SK-N-SH (cell line): ENCODE measurements around the gene MBTPS2.

Source experiments
- GABPA ChIP-seq: IDR thresholded peaks from 2 replicates; pipeline ENCODE4 v1.4.0; 2012; ENCODE audit warnings: low read depth, mild to moderate bottlenecking
- POLR2AphosphoS5 ChIP-seq: IDR thresholded peaks from 2 replicates; pipeline ENCODE4 v1.6.1; 2012; ENCODE audit warnings: low read depth, low read length
- YY1 ChIP-seq: IDR thresholded peaks from 2 replicates; pipeline ENCODE4 v1.4.0; 2012; ENCODE audit warnings: low read depth, mild to moderate bottlenecking
- TF ChIP-seq, protein P1 (sequence below): fragments of 200-600 bp; sonication (generic); IDR thresholded peaks from 2 replicates; pipeline ENCODE4 v1.6.1; 2017; ENCODE audit warnings: antibody characterized with exemption, mild to moderate bottlenecking, moderate library complexity

DNA sequence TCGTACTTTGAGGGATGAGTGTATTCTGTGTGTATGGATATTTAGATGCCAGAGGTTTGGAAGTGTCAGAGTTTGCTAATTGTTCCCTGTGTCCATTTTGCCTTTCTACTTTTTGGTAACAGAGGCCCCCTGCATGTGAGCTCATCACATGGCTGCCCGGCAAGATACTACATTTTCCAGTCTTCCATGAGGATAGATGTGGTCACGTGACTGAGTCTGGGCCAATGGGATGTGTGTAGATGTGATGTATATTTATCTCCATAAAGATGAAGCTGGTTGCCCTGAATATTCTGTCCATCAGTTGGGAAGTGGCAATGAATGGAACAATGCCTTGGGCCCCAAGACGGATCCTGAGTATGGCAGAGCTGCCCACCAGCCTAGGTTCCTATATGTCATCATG is 72.1 kb downstream of the MBTPS2 start:
- TF ChIP-seq POLR2AphosphoS5 (no peak), GABPA (no peak), YY1 (no peak)
- TF ChIP-seq, protein P1, sequence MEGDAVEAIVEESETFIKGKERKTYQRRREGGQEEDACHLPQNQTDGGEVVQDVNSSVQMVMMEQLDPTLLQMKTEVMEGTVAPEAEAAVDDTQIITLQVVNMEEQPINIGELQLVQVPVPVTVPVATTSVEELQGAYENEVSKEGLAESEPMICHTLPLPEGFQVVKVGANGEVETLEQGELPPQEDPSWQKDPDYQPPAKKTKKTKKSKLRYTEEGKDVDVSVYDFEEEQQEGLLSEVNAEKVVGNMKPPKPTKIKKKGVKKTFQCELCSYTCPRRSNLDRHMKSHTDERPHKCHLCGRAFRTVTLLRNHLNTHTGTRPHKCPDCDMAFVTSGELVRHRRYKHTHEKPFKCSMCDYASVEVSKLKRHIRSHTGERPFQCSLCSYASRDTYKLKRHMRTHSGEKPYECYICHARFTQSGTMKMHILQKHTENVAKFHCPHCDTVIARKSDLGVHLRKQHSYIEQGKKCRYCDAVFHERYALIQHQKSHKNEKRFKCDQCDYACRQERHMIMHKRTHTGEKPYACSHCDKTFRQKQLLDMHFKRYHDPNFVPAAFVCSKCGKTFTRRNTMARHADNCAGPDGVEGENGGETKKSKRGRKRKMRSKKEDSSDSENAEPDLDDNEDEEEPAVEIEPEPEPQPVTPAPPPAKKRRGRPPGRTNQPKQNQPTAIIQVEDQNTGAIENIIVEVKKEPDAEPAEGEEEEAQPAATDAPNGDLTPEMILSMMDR: no peak
